GM21825 (cell line): Measurements from ENCODE around the gene GLOD4.
"Not testable (repeated sequence)": the region's sequence is repeated elsewhere in the genome, so short reads cannot be mapped to it uniquely, and the experiment has no call there.

Experiments
- ATAC-seq: cut with Tn5 transposase; IDR thresholded peaks from one replicate; pipeline ENCODE4 v1.9.1; 2021; ENCODE audit warnings: mild to moderate bottlenecking, moderate library complexity; ENCODE audit not compliant: unreplicated experiment

Gene GLOD4, protein sequence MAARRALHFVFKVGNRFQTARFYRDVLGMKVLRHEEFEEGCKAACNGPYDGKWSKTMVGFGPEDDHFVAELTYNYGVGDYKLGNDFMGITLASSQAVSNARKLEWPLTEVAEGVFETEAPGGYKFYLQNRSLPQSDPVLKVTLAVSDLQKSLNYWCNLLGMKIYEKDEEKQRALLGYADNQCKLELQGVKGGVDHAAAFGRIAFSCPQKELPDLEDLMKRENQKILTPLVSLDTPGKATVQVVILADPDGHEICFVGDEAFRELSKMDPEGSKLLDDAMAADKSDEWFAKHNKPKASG

DNA sequence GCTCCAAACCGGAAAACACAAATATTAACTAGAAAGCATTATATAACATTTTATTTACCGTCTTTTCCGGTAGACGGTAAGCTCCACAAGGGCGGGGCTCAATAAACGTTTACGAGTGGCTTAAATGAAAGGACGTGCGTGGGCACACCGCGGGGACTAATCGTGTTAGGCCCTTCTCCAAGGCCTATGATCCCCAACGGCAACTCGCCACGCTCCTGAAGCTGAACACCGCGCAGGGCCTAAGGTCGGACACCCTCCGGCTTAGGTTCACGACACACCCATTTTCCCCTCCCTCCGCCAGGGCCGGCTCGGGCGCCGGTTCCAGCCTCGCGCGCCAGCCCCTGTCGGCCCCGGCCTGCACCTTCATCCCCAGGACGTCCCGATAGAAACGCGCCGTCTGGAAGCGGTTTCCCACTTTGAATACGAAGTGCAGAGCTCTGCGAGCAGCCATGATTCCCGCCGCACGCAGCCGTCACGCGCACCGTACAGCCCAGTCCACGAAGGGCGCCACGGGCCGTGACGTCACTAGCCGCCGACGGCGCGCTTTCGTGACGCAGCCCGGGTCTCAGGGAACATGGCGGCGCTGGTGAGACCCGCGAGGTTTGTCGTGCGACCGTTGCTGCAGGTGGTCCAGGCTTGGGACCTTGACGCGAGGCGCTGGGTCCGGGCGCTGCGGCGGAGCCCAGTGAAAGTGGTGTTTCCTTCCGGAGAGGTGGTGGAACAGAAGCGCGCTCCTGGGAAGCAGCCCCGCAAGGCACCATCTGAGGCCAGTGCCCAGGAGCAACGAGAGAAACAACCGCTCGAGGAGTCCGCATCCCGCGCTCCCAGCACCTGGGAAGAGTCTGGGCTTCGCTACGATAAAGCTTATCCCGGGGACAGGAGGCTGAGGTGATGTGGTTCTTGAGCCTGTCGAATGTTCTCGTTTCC, at the start of gene GLOD4, which contains the start of gene MRM3:
TSS of gene GLOD4 (minus strand) at position 476 of the 927 bp plus-strand sequence. CDS start at position 451, 25 bp downstream.
TSS of gene MRM3 (plus strand) at position 549 of the 927 bp plus-strand sequence. CDS start at position 575, 26 bp downstream.
- peak; percentile 84 for ATAC-seq

- no peak for ATAC-seq
Observed at GRCh38 chr17:830950-831349, 48.9 kb upstream of the GLOD4 start.

DNA sequence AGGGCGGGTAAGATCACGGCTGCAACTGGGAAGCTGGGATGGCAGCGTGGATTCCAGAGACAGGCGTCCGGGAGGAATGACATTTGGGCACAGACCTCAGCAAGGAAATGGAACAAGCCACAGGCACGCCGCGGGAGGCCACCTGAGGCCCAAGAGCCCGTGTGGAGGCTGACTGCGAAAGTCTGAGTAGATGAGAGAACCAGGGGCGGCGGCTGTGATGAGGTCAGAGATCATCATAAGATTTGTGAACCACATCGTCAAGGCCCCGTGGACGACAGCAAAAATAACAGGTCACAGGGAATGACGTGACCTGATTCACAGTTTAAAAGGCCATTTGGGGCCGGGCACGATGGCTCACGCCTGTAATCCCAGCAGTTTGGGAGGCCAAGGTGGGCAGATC, 48.3 kb upstream of the GLOD4 start:
- ATAC-seq = no peak

GRCh38 chr17:829614-830013, 47.5 kb upstream of the GLOD4 start:
- not testable (repeated sequence) for ATAC-seq

DNA sequence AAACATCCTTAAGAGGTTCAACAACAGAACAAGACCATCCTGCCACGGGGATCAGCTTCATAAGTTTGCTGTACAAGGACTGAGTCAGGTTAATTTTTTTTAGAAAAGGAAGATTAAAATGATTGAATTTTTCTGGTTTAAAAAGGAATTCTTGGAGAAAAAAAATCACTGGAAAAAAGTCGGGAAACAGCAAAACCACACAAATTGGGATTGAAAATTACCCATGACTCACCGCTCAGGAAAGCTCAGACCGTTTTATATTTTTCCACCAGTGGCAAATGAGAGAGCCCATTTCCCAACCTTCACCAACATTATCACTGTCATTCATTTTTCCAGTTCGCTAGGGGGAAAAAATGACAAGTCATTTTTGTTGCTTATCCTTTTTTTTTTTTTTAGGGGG, 46.7 kb upstream of the GLOD4 start:
- ATAC-seq = no peak

GRCh38 chr17:826778-827177, 44.7 kb upstream of the GLOD4 start:
- ATAC-seq = no peak

DNA sequence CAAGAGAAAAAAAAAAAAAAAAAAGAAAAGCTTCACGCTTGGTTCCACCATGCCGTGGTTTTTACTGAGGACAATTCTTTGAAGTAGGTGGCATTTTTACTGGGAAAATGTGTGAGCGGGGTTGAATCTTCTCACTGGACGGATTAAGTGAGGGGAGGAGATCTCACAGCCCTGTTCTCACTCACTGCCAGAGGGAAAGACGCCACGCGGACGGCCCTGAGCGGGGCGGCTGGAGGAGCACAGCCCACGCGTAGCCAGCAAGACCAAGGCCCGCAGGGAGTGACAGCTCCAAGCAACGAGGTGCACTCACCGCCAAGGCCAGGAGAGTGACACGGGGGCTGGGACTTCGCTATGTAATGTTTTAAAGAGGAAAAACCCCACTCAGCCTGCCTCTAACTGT, 43.1 kb upstream of the GLOD4 start:
- ATAC-seq = no peak

GRCh38 chr17:824378-824777, 42.3 kb upstream of the GLOD4 start:
- ATAC-seq = no peak

DNA sequence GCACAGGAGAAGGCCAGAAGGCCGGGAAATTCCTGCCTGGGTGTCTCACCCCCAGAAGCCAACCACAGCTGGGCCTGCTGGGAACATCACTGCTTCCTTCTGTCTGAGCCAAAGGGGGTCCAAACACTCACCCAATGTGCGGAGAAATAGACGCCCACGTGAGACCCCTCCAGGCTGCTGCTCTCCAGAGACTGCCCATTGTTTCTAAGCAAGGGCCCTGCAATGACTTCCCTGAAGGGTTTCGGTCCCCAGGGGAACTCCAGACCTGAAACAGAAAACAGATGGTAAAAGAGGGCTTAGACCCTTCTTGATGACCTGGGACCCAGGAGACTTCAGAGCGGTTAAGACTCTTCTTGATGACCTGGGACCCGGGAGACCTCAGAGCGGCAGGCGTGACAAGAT, 41.4 kb upstream of the GLOD4 start:
- ATAC-seq = no peak

- ATAC-seq = no peak
Observed at GRCh38 chr17:819251-819650, 37.2 kb upstream of the GLOD4 start.

DNA sequence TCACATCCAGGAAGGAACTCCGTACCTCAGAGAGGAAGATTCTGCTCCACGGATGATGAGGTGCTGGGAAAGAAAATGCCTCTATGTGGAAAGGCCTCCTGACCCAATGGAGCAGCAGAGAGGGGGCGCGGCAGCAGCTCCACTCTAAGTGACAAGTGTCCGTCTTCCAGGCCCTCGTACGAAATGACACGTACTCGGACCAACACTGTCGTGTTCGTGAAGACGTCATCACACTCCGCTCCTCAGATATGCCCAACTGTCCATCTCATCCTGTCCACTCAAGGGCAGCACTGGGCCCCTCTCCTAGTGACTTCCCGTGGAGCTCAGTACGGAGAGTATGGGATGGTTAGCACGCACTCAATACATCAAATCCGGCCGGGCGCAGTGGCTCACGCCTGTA, 32.3 kb upstream of the GLOD4 start:
- ATAC-seq = no peak

GRCh38 chr17:812638-813204, 30.6 kb upstream of the GLOD4 start:
- no peak for ATAC-seq

- ATAC-seq = no peak
Observed at GRCh38 chr17:811051-811784, 29.1 kb upstream of the GLOD4 start.

GRCh38 chr17:807523-808294, 25.6 kb upstream of the GLOD4 start:
- ATAC-seq = no peak

- ATAC-seq = no peak
Observed at GRCh38 chr17:806781-807522, 24.9 kb upstream of the GLOD4 start.

- no peak for ATAC-seq
Observed at GRCh38 chr17:806346-806745, 24.3 kb upstream of the GLOD4 start.

DNA sequence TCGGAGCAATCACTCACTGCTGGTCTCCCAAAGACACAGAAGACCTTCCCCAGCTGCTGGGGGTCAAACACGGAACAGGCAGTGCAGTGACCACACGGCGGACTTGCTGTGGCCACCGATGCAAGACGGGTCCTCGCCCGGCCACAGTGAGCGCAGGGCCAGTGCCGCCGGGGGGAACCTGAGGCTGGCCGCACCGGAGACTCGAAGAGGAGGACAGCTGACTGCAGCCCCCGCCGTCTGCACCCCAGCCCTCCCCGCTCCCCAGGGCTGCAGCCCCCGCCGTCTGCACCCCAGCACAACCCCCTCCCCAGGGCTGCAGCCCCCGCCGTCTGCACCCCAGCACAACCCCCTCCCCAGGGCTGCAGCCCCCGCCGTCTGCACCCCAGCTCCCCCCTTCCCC, 23.8 kb upstream of the GLOD4 start:
- not testable (repeated sequence) for ATAC-seq

DNA sequence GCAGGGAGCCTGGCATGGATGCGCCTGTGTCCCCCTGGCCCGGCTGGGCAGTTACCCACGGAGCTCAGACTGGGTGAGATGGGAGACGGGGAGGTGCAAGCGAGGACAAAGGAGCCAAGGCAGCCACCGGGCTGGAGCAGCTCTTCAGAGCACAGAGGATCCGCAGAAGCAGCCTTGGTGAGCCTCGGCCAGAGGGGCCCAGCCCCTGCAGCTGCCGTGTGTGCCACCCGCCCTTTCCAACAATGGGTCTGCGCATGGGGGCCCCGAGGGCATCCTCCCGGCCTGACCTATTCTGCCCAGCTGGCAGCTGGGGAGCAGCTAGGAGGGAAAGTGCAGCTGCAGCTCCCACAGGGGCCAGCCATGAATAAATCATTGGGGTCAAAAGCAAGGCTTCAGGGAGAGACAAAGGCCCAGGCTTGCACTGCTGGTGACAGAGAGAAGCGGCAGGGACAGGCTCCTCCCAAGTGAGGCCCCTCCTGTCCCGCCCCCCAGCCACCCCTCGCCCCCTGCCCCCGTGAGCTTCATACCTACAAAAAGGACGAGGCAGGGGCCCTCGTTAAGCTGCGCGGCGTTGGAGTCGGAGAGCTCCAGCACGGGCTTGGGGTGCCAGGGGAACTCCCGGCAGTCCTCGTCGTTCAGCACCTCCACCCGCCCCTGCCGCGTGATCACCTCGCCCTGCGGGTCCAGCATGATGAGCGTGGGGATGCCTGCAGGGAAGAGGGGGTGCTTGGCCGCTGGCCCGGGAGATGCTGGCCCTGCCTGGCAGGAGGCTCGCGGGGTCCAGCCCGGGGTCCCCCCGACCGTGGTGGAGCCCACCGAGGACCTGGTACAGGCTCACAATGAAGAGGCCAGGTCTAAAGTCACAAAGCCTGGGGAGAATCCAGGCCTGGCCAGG, 22.7 kb upstream of the GLOD4 start:
- no peak for ATAC-seq
